OCI-M1 (cell line): ENCODE data around the gene ANXA2.
A peak's percentile ranks its signal among the peaks of the same experiment; 100 is the strongest.

Source experiments
- DNase-seq: peaks from one replicate; lab custom pipeline; 2025; lab: John Stamatoyannopoulos, UW

Gene ANXA2

DNA sequence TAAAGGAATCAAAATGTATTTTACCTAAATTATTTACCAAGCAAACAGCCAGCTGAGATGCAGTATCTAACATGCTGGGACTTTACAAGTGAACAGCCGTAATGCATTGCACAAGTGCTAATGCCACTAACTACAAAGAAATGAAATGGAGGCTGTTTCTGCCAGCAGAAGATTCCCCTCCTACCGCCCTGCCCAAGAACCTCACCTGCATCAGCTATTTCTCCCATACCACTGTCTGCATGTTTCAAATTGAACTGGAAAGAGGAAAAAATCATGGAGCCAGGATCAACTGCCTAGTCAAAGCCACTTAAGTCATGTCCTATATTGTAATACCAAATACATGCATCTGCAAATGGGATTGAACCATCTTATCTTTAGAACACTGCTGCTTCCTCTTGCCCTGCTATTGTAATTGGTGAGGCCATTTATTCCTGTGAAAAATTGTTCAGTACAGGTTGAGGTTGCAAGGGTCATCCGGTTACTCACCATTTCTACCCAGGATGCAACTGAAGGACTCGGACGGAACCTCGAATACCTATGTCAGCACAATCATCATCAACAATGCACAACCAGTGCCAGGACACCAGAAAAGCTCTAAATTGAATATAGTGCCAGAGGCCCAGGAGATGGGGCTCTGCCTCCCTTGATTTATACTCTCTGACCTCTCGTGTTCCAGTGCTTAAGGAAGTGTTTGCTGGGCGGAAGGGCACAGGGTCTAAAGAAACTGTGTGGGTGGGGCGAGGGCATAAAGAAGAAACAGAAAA lies 27.5 kb downstream of the ANXA2 start:
- no peak for DNase-seq

DNA sequence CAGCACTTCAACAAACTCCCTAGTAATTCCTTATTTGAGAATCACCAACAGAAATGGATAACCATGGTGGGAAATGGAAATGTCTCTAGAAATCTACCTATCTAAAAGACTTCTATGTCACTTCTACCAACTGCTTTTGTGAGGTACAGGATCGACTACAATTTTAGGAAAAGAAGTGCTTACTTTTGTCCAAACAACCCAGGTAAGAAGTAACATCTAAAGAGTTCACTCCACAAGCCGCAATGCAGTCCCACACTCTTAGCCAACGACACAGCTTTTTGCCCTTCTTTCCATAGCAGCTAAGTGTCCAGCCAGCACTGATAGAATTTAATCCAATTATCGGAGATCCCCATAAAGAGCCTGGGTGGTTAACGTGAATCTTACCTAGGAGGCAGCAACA lies 28.1 kb downstream of the ANXA2 start:
- no peak for DNase-seq

DNA sequence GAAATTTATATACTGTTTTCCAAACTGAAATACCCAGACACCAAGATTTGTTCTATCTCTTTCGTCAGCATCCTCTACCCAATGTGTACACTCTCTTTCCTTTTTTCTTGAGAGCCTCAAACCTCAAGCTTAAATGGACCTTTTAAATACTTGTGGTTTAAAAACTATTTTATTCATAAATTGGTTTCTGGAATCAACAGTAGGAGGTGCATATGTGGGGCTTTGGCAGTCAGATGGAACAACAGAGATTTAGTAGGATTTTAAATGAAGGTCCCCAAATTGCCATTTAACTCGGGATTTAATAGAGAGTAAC lies 33.2 kb downstream of the ANXA2 start:
- no peak for DNase-seq

DNA sequence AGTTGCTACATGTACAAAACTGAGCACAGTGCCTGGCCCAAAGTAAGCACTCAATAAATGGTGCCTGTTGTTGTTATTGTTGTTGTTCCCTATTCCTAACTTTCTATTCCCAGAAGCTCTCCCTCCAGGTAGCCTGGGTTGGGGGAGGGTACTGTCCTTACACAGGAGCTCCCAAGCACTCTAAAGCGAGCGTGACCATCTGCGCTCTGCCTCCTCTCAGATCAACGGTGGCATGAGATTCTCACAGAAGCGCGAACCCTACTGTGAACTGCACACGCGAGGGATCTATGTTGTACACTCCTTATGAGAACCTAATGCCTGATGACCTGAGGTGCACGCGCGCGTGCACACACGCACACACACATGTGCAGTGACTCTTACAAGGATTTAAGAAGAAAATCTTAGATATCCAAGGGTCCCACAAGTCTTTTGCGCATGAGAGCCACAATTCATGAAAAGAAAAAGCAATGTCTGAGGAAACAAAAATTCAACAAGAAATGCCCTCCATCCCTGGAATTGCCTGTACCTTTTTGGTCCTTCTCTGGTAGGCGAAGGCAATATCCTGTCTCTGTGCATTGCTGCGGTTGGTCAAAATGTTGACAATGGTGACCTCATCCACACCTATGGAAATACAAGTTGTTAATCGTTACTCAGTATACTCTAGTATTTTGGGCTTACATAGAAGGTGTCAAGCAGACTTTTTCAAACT lies 33.7 kb downstream of the ANXA2 start:
- DNase-seq, result no peak

DNA sequence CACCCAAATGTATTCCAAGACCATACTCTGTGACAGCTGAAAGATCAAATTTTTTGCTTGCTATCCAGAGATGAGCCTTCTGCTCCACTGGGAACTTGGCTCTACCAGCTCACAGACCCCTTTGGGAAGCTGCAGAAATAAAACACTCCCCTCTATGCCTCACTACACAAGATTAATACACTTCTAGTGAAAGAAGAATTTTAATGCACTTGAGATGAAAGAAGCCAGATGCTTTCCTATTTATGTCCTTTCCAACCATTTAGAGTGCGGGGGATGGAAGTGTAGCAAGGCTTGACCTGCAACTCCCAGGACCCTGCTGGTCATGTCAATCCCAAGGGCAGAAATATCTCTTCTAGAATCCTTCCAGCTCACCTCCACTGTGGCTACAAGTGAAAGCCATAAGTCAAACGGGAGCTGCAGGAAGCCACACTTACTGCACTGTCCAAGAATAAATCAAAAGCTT lies 34.7 kb downstream of the ANXA2 start:
- no peak for DNase-seq

DNA sequence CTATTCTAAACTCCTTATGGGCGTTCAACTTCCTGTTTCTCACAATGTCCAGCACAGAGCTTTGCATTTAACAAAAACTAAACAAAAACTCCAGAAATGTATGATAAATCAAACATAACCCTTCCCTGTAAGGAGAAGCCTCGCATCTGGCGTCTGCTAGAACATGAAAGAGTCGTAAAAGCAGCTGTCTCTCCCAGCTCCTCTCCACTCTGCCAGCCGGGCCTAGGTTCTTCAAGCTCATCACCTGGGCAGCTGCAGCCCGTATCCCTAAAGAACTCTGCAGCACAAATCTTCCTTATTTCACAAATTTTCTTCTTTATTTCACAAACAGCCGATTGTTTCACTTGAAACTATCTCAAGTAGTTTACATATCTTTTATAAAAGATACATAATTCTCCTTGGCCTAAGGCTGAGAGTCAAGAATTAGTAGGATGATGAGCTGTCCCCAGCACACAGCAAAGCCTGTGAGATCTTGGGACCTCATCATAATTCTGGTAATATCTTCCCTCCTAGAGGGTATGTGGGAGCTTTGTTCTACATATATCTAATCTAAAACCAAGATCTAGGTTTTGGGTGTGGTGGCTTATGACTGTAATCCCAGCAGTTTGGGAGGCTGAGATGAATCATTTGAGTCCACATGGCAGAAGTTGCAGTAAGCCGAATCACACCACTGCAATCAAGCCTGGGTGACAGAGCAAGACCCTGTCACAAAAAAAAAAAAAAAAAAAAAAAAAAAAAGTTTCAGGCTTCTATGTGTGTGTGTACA lies 35.3 kb downstream of the ANXA2 start:
- peak; percentile 55 for DNase-seq

DNA sequence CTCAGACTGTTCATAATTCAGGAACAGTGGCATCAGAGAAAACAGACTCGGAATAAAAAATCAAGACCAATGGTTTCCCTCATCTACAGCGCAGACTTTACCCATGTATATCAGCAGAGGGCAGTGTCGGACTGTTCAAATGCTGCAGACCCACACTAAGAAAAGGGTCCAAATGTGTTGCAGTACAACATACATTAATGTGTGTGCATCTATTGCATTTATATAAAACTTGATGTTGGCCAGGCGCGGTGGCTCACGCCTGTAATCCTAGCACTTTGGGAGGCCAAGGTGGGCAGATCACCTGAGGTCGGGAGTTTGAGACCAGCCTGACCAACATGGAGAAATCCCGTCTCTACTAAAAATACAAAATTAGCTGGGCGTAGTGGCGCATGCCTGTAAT lies 38.0 kb downstream of the ANXA2 start:
- peak; percentile 52 for DNase-seq

DNA sequence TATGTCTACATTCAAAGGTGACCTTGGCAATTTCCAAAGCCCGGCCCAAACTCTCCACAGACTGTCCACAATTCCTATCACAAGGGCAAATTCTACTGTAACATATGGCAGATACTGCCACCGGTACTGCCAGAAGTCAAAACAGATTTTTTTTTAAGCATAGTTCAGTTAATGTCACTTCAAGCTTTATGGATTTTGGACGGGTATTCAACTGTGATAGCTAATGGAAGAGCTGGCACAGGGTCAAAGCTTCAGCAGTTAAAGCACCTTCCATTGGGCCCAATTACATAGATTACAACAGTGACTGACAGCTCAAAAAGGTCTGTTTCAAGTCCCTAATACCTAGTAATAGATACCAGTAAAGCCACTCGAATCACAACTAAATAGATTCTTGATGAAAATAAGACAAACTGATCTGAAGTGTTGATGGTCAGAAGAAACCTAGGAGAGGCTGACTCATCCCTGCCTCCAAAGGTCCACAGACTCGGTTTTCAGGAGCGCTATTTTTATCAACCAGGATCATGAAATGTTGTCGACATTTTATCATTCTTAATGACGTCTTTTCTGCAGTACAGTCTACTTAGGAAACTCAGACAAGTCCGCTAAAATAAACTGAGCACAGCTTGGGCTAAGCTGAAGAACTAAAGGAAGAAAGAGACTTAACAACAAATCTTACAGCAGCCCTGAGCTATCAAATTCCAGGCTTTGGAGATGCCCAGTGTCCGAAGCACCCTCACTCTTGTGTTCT lies 38.7 kb downstream of the ANXA2 start:
- no peak for DNase-seq

DNA sequence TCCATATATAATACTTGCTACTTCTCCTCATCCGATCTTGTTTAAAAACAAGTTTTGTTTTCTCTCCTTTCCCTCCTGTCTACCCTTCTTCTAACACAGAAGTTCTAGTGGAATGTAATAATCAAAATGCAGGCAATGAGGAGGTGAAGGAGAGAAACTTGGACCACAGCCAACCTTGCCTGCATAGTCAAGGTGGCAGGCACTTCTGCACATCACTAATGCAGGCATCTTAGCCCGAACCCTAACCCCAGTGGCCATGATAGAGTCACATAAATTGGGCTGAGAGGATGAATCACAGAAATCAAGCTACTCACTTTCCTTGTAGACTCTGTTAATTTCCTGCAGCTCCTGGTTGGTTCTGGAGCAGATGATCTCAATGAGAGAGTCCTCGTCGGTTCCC lies 41.0 kb downstream of the ANXA2 start:
- DNase-seq, result no peak

DNA sequence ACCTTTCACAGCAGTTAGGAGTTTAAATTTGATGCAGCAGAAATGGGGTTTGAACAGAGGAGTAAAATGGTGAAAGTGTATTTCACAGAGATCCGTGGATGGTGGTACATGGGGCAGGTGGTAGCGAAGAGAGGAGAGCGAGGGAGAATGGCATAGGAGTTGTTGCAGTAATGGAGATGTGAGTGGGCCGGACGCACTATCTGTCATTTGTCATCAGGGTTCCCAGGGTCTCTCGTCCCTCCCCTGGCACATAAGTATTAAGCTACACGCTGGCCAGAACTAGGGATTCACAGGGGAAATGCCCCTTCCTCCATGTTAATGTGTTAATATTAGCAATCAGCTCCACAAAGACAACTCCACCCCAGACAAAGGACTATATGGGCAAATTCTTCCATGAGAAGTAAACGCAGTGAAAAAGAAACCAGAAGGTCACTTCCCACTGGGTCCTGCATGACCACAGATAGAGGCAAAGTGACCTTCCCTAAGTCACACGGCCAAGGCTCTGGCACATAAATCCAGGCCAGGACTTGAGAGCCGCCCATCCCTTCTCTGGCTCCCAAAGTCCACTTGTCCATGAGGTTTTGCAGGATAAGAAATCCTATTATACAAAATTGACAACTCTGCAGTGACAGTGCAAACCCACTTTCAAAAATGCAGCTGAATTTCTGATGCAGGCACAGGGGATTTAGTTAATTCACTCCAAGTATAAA lies 42.5 kb downstream of the ANXA2 start:
- DNase-seq, result no peak

DNA sequence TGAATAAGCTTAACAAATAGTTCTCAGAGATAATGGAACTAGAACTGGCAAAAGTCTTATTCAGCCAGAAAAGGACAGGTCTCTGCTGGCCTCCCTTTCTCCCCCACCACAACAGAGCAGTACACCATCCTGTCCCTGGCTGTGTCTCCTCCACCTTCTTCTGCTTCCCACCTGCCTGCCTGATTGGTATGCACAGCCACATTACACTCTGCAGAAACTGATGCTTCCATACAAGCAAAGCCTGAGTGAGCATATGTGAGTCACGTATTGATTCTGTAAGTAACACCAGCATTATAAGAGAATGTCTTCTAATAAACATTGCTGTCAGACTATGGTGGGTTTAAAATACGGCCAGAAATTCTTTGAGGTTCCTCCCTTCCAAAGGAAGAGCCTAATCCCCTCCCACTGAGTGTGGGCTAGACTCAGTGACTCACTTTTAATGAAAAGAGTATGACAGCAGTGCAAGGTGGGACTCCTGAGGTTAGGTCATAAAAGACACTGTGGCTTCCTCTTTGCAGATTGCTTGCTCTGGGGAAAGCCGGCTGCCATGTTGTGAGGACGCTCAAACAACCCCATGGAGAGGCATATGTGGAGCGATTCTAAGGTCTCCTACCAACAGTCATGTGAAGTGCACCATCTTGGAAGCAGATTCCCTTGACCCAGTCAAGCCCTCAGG lies 44.4 kb downstream of the ANXA2 start:
- DNase-seq, result no peak

DNA sequence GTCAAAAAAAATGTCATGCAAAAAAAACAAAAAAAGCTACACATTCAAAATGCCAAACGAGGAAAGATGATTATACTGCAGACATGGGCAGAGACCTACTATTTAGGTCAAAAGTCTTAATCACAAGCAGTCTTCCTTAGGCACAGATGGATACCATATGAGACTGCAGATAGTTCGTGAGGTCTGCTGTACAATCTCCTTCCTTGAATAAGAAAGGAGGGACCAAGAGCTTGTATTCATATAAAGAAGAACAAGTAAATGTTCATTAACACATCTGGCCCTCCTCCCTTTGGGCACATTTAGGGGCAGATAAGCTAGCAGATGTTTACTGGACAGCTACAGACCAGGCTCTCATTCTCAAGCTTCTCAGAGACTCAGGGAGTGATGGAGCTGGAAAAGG lies 45.3 kb downstream of the ANXA2 start:
- no peak for DNase-seq

DNA sequence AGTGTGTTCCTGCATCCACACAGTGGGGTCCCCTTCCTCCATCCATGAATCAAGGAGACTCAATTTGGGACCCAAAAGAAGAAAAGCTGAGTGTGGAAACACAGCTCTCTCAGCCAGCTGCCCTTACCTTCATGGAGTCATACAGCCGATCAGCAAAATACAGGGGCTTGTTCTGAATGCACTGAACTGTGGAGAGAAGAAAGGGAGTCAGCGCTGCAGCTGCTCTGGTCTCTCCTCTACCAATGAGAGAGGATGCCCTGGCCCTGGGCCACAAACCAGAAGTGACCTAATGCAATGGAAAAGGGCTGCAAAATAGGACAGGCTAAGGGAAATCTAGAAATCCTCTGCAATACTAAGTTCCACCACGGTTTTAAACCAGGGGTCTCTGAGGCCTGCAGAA lies 46.7 kb downstream of the ANXA2 start:
- no peak for DNase-seq

DNA sequence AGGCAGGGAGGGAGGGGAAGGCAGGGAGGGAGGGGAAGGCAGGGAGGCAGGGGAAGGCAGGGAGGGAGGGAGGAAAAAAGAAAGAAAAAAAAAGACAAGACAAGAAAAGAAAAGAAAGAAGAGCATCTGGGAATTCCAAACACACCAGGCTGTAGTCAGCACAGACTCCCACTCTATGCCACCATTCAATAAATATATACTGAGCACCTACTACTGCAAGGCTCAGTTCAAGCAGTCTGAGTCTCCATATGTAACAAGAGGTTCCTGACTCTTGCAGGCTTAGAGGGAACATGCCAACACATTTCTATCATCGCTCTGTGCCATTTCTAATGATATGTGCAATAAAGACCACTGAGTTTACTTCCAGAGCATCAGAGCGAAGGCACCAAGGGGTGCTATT lies 47.7 kb downstream of the ANXA2 start:
- DNase-seq, result no peak

DNA sequence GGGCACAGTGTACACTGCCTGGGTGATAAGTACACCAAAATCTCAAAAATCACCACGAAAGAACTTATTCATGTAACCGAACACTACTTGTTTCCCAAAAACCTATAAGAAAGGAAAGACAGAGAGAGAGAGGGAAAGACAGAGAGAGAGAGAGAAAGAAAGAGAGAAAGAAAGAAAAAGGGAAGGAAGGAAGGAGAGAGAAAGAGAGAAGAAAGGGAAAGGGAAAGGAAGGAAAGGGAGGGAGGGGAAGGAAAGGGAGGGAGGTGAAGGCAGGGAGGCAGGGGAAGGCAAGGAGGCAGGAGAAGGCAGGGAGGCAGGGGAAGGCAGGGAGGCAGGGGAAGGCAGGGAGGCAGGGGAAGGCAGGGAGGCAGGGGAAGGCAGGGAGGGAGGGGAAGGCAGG lies 48.2 kb downstream of the ANXA2 start:
- no peak for DNase-seq

DNA sequence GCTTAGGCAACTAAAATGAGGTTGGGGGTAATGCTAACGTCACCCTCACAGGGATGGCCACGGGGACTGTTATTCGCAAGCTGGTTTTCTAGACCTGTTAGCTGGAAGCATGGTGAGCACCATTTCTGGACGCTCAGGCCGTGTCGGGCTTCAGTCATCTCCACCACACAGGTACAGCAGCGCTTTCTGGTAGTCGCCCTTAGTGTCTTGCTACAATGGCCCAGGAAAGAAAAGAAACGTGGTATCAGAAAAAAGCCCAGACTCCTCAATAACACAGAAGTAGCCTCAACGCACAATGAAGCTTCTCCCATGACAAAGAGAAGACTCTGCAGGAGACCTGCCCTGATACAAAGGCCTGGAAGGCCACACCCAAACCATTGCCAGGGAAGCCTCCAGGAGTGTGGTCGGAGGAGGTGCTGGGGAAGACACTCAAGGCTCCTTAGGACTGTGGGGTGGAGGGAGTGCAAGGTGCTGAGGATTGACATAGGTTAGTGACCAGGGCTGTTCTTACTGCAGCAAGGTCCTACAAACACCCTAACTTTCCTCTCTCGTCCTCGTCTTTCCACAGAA lies 50.2 kb downstream of the ANXA2 start:
- DNase-seq, result no peak

DNA sequence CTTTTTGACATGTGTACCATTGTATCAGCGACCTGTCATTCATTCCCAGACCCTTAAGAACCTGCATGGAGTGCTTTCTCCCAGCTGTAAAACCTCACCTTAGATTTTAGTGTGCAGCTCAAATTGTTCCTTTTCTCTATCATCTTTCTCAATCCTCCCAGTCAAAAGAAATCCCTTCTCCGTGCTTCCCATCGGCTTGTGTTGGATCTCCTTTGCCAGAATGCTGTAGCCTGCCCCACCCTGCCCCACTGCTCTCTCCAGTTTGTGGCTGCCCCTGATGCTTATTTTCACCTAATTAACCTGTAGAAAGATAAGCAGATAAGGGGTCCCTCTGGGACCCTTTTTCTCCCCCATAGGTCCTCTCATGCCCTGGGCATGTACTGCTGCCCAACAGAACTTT lies 51.1 kb downstream of the ANXA2 start:
- no peak for DNase-seq

DNA sequence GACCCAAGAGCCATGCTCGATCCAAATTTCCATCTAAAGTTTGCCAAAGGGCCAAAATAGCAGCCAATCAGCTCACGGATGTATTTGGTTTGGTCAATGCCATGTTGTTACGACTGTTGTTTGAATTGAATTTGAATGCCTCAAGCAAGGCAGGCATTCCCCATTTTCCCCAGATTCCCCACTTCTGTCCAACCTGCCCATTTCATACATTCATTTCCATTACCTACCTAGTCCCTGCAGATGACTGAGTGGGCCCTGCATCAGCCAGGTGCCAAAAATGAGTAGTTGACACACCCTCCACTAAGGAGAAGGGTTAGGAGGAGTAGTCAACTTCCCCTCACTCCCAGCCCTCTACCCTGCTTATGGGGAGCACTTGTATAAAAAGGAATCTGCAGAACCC lies 51.7 kb downstream of the ANXA2 start:
- DNase-seq, result no peak

DNA sequence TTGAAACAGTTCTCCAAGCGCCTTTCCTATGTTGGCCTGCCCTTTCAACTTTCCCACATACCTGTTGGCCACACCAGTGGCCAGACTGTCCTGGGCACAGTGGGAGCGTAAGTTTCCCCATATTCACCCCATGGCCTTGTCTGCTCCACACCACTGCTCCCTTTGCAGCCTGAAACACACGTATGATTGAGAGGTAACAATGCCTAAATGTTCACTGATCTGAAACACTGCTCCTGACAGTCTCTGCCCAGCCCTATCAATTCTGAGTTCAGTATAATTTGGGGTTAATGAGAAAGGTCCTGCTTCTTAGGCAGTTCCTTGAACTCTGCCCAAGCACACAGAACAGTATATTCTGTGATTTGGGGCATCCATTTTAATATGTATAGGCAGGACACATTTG lies 52.2 kb downstream of the ANXA2 start:
- DNase-seq, result no peak

DNA sequence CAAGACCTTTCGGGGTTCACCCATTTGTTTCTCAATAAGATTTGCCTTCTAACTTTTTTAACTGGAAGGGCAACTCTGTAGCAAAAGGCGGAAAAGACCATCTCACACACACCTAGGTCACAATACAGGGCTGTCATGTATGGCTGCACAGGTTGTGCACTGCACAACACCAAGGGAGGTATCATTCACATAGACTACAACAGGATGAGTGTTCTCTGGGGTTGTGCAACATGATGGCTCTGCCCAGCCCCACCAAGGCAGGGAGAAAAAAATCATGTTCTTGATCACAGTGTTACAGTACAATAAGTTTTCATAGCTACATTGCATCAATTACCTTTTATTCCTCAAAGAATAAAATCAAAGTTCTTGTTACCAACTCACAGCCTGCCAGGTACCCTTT lies 52.8 kb downstream of the ANXA2 start:
- no peak for DNase-seq

DNA sequence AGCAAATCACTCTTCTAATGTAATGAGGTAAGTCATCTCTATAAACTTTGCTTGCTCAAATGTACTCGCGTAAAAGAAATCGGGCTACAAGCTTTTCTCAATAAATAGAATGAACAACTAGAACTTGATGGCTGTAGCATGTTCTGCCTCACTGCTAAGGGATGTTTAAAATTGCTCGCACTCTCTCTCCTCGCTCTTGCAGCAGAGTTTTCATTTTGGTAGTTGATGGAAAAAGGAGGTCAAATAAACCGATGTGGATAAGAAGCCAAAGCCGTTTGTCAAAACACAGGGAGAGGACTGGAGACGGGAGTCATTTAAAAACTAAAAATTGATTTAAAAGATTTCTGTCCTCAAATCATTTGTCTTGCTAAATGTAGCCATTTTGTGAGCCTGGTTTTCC lies 53.3 kb downstream of the ANXA2 start:
- DNase-seq, result no peak
